GM23338 (cell line): Measurements from ENCODE around the gene PIGR. TPM values are rescaled to one million over a fixed set of nuclear protein-coding genes. Genes with fewer than 3 reads are reported as not detected.

Source experiments
- ATAC-seq: fragments of 200-7000 bp; cut with Tn5 transposase; 3 replicates; pipeline ENCODE4 v1.9.1; 2020
- DNase-seq: peaks from one replicate; pipeline ENCODE4 v3.0.0-alpha.2; 2015; ENCODE audit warnings: low spot score
- H2AFZ ChIP-seq: fragments of 200-600 bp; sonication (generic); 2 replicates; pipeline ENCODE4 v1.8.0; 2016; ENCODE audit warnings: antibody characterized with exemption, mild to moderate bottlenecking, moderate library complexity
- H3F3A ChIP-seq: fragments of 200-600 bp; sonication (generic); replicated peaks from 2 replicates; pipeline ENCODE4 v1.8.0; 2017; ENCODE audit warnings: antibody characterized with exemption, mixed run types, low read depth
- H3K27ac ChIP-seq: fragments of 200-600 bp; sonication (generic); 2 replicates; pipeline ENCODE4 v1.6.1; 2016; ENCODE audit warnings: low read depth
- H3K27me3 ChIP-seq: fragments of 200-600 bp; sonication (generic); 2 replicates; pipeline ENCODE4 v1.8.0; 2016; ENCODE audit warnings: mild to moderate bottlenecking, mixed run types, moderate library complexity; ENCODE audit not compliant: insufficient read depth
- H3K36me3 ChIP-seq: fragments of 200-600 bp; sonication (generic); 2 replicates; pipeline ENCODE4 v1.8.0; 2016; ENCODE audit warnings: mild to moderate bottlenecking; ENCODE audit not compliant: insufficient read depth
- H3K4me1 ChIP-seq: fragments of 200-600 bp; sonication (generic); 2 replicates; pipeline ENCODE4 v1.8.0; 2016; ENCODE audit warnings: mild to moderate bottlenecking, moderate library complexity; ENCODE audit not compliant: insufficient read depth
- H3K4me2 ChIP-seq: fragments of 200-600 bp; sonication (generic); 2 replicates; pipeline ENCODE4 v1.7.1; 2017; ENCODE audit warnings: mixed run types
- H3K4me3 ChIP-seq: fragments of 200-600 bp; sonication (generic); 2 replicates; pipeline ENCODE4 v1.6.1; 2016; ENCODE audit warnings: mixed run types
- H3K79me2 ChIP-seq: fragments of 200-600 bp; sonication (generic); replicated peaks from 2 replicates; pipeline ENCODE4 v1.8.0; 2017; ENCODE audit warnings: mild to moderate bottlenecking; ENCODE audit not compliant: insufficient read depth
- H3K9me2 ChIP-seq: fragments of 200-600 bp; sonication (generic); 2 replicates; pipeline ENCODE4 v1.8.0; 2017; ENCODE audit not compliant: insufficient read depth
- H4K20me1 ChIP-seq: fragments of 200-600 bp; sonication (generic); replicated peaks from 2 replicates; pipeline ENCODE4 v1.8.0; 2017; ENCODE audit warnings: mild to moderate bottlenecking; ENCODE audit not compliant: insufficient read depth
- H3K27ac Mint-ChIP-seq: 2 replicates; pipeline ENCODE4 v1.8.0; 2020; ENCODE audit warnings: inconsistent platforms, mild to moderate bottlenecking, moderate library complexity, mixed read lengths
- H3K27me3 Mint-ChIP-seq: 3 replicates; pipeline ENCODE4 v1.8.0; 2022; ENCODE audit warnings: low read depth, mild to moderate bottlenecking, moderate library complexity, mixed read lengths, inconsistent platforms; ENCODE audit not compliant: insufficient read depth, poor library complexity
- H3K36me3 Mint-ChIP-seq: 3 replicates; pipeline ENCODE4 v1.8.0; 2021; ENCODE audit warnings: low read depth, mild to moderate bottlenecking, inconsistent platforms, moderate library complexity, mixed read lengths
- H3K4me1 Mint-ChIP-seq: 3 replicates; pipeline ENCODE4 v1.8.0; 2020; ENCODE audit warnings: mild to moderate bottlenecking, inconsistent platforms, mixed read lengths
- H3K4me3 Mint-ChIP-seq: 3 replicates; pipeline ENCODE4 v1.8.0; 2021; ENCODE audit warnings: moderate library complexity, mild to moderate bottlenecking, inconsistent platforms, mixed read lengths
- H3K9me3 Mint-ChIP-seq: 3 replicates; pipeline ENCODE4 v1.8.0; 2020; ENCODE audit warnings: moderate library complexity, mild to moderate bottlenecking, inconsistent platforms, mixed read lengths
- CREB1 ChIP-seq: fragments of 250-450 bp; sonication (Bioruptor Pico); IDR thresholded peaks from 2 replicates; pipeline ENCODE4 v1.5.0; 2020; ENCODE audit warnings: low read depth, mild to moderate bottlenecking, moderate library complexity
- CTCF ChIP-seq, 2 experiments: fragments of 200-600 bp in 1 of 2; sonication (generic) in 1 of 2; conservative IDR thresholded peaks; 2 replicates each; pipeline versions ENCODE4 v1.5.1 to v1.6.1; 2016 to 2017; ENCODE audit warnings: antibody characterized with exemption in 2 of 2, low read depth in 2 of 2, mild to moderate bottlenecking in 2 of 2, moderate library complexity in 1 of 2
- EZH2 ChIP-seq: fragments of 200-600 bp; sonication (generic); IDR thresholded peaks from one replicate; pipeline ENCODE4 v1.8.0; 2017; ENCODE audit warnings: antibody characterized with exemption, mild to moderate bottlenecking, low read depth; ENCODE audit not compliant: unreplicated experiment
- EZH2phosphoT487 ChIP-seq: fragments of 200-600 bp; sonication (generic); IDR thresholded peaks from one replicate; pipeline ENCODE4 v1.8.1; 2018; ENCODE audit warnings: antibody characterized with exemption; ENCODE audit not compliant: unreplicated experiment
- JUNB ChIP-seq: IDR thresholded peaks from one replicate; pipeline ENCODE4 v1.6.1; 2016; ENCODE audit warnings: antibody characterized with exemption; ENCODE audit not compliant: unreplicated experiment
- NANOG ChIP-seq: IDR thresholded peaks from 2 replicates; pipeline ENCODE4 v1.6.1; 2016; ENCODE audit warnings: antibody characterized with exemption, borderline replicate concordance
- POLR2AphosphoS5 ChIP-seq: IDR thresholded peaks from 2 replicates; pipeline ENCODE4 v1.6.1; 2016; ENCODE audit warnings: antibody characterized with exemption, low read depth
- STAT1 ChIP-seq: IDR thresholded peaks from one replicate; pipeline ENCODE4 v1.6.1; 2016; ENCODE audit warnings: antibody characterized with exemption; ENCODE audit not compliant: unreplicated experiment
- ZNF114 ChIP-seq: fragments of 250-450 bp; sonication (Bioruptor Pico); IDR thresholded peaks from 2 replicates; pipeline ENCODE4 v1.5.0; 2020; ENCODE audit warnings: mild to moderate bottlenecking, moderate library complexity
- ZNF331 ChIP-seq: fragments of 250-450 bp; sonication (Bioruptor Pico); IDR thresholded peaks from 2 replicates; pipeline ENCODE4 v1.5.0; 2020; ENCODE audit warnings: low read depth, mild to moderate bottlenecking, moderate library complexity
- polyA plus RNA-seq: library from polyadenylated mRNA; unstranded; fragments of >200 nt; fragmentation: Nextera tagmentation; extraction: Ambion mirVana; gene quantifications from 2 replicates; pipeline ENCODE4 v1.2.1, GENCODE V29; 2016
- total RNA-seq: library from RNA; depleted of rRNA; stranded (reverse); fragments of >200 nt; shearing (Covaris generic); gene quantifications from 2 replicates; pipeline ENCODE4 v1.2.3, GENCODE V29; 2014
- TF ChIP-seq, protein P1 (sequence below): IDR thresholded peaks from 2 replicates; pipeline ENCODE4 v1.6.1; 2016; ENCODE audit warnings: antibody characterized with exemption
- TF ChIP-seq, protein P2 (sequence below): IDR thresholded peaks from one replicate; pipeline ENCODE4 v1.6.1; 2018; ENCODE audit warnings: antibody characterized with exemption; ENCODE audit not compliant: unreplicated experiment

Gene PIGR
- total and polyA plus RNA-seq, 2 experiments from 2014 or later: not detected

GRCh38 chr1:206941766-206942418, 4.4 kb downstream of the PIGR start (continued):
- TF ChIP-seq, protein P1, sequence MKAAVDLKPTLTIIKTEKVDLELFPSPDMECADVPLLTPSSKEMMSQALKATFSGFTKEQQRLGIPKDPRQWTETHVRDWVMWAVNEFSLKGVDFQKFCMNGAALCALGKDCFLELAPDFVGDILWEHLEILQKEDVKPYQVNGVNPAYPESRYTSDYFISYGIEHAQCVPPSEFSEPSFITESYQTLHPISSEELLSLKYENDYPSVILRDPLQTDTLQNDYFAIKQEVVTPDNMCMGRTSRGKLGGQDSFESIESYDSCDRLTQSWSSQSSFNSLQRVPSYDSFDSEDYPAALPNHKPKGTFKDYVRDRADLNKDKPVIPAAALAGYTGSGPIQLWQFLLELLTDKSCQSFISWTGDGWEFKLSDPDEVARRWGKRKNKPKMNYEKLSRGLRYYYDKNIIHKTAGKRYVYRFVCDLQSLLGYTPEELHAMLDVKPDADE: no peak
- TF ChIP-seq STAT1: no peak
- TF ChIP-seq ZNF114 (CRISPR knock-in tag): no peak
- TF ChIP-seq CREB1 (CRISPR knock-in tag): no peak
- no peak for TF ChIP-seq POLR2AphosphoS5
- TF ChIP-seq CTCF (conservative IDR thresholded peaks at IDR 0.05; ENCODE audit: low read depth in 2 of 2): no peak
- TF ChIP-seq, protein P2, sequence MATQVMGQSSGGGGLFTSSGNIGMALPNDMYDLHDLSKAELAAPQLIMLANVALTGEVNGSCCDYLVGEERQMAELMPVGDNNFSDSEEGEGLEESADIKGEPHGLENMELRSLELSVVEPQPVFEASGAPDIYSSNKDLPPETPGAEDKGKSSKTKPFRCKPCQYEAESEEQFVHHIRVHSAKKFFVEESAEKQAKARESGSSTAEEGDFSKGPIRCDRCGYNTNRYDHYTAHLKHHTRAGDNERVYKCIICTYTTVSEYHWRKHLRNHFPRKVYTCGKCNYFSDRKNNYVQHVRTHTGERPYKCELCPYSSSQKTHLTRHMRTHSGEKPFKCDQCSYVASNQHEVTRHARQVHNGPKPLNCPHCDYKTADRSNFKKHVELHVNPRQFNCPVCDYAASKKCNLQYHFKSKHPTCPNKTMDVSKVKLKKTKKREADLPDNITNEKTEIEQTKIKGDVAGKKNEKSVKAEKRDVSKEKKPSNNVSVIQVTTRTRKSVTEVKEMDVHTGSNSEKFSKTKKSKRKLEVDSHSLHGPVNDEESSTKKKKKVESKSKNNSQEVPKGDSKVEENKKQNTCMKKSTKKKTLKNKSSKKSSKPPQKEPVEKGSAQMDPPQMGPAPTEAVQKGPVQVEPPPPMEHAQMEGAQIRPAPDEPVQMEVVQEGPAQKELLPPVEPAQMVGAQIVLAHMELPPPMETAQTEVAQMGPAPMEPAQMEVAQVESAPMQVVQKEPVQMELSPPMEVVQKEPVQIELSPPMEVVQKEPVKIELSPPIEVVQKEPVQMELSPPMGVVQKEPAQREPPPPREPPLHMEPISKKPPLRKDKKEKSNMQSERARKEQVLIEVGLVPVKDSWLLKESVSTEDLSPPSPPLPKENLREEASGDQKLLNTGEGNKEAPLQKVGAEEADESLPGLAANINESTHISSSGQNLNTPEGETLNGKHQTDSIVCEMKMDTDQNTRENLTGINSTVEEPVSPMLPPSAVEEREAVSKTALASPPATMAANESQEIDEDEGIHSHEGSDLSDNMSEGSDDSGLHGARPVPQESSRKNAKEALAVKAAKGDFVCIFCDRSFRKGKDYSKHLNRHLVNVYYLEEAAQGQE: no peak

- ATAC-seq (no peak), DNase-seq (no peak)
- H3K9me2 ChIP-seq: peaks cover 10% of the 10 kb centered on the region; the same call in 1 of the 2 replicates
- H3F3A ChIP-seq: no peaks in the 10 kb centered on the region
- H3K4me3 Mint-ChIP-seq: no peak overlapping the region
- no peaks in the 10 kb centered on the region for H3K79me2 ChIP-seq
- H3K4me3 ChIP-seq: no peak overlapping the region
- no peaks in the 10 kb centered on the region for H3K4me1 ChIP-seq
- no peak overlapping the region for H2AFZ ChIP-seq
- no peaks in the 10 kb centered on the region for H3K9me3 Mint-ChIP-seq
- no peak overlapping the region for H3K4me2 ChIP-seq
- no peak overlapping the region for H3K27ac Mint-ChIP-seq
- no peaks in the 10 kb centered on the region for H3K36me3 ChIP-seq
- no peak overlapping the region for H3K27ac ChIP-seq
- H3K36me3 Mint-ChIP-seq: no peaks in the 10 kb centered on the region
- peaks cover 1% of the 10 kb centered on the region for H3K27me3 Mint-ChIP-seq
- H3K4me1 Mint-ChIP-seq: no peaks in the 10 kb centered on the region
- no peaks in the 10 kb centered on the region for H3K27me3 ChIP-seq
- H4K20me1 ChIP-seq: no peaks in the 10 kb centered on the region
- TF ChIP-seq EZH2phosphoT487 (no peak), STAT1 (no peak), CREB1 (CRISPR knock-in tag) (no peak), ZNF331 (CRISPR knock-in tag) (no peak), EZH2 (no peak), JUNB (no peak), NANOG (no peak)
- TF ChIP-seq, protein P2: no peak
These were observed 5.7 kb downstream of the PIGR start for GRCh38 chr1:206940588-206940936.
